PFSK-1 (cell line): ENCODE results near the gene CPLX1.

ENCODE experiments used
- FOXP2 ChIP-seq: optimal IDR thresholded peaks from 2 replicates; pipeline ENCODE3; 2011; ENCODE audit warnings: borderline replicate concordance, control low read depth, inconsistent platforms; ENCODE audit not compliant: insufficient read depth; ENCODE audit errors: extremely low read length, extremely low read depth
- POLR2AphosphoS5 ChIP-seq: IDR thresholded peaks from 2 replicates; pipeline ENCODE4 v1.6.1; 2012; ENCODE audit warnings: low read depth, mild to moderate bottlenecking, control low read depth, low read length, moderate library complexity
- SIN3A ChIP-seq: IDR thresholded peaks from 2 replicates; pipeline ENCODE4 v1.6.1; 2012; ENCODE audit warnings: mild to moderate bottlenecking, low read length, moderate library complexity, borderline replicate concordance; ENCODE audit not compliant: insufficient read depth
- TAF1 ChIP-seq: IDR thresholded peaks from 2 replicates; pipeline ENCODE4 v1.6.1; 2012; ENCODE audit warnings: low read length, control low read depth, borderline replicate concordance; ENCODE audit not compliant: insufficient read depth
- TF ChIP-seq, protein P1 (sequence below), 2 experiments: IDR thresholded peaks; 2 replicates each; pipeline versions ENCODE4 v1.6.1 to v1.8.0; 2011 to 2012; ENCODE audit warnings: low read depth in 2 of 2, low read length in 2 of 2, control low read depth in 1 of 2, inconsistent platforms in 1 of 2, mild to moderate bottlenecking in 1 of 2, moderate library complexity in 1 of 2; ENCODE audit not compliant: insufficient read depth in 1 of 2

The CPLX1 gene

DNA sequence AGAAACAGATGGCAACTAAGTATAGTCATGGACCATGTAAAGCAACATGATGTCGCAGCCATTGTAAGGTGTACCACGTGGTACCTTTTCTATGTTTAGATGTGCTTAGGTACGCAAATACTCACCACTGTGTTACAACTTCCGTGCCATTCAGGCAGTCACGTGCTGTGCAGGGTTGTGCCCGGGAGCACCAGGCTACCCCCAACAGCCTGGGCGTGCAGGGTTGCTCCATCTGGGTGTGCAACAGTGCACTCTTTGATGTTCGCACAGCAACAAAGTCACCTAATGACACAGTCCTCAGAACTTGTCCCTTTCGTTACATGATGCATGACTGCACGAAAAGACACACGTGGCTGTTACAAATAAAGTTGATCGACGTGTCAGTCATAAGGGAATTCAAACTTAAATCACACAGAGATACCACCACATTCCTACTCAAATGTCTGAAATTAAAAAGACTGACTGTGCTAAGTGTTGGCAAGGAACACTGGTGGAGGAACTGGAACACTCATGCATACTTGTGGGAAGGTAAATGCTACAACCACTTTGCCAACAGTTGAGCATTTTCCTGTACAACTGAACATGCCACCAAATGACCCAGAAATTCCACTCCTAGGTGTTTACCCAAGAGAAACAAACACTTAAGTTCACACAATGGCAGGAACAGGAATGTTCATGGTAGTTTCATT is 24.3 kb downstream of the CPLX1 start:
- TF ChIP-seq SIN3A = no peak
- TF ChIP-seq TAF1 = no peak
- no peak for TF ChIP-seq POLR2AphosphoS5
- TF ChIP-seq, protein P1, sequence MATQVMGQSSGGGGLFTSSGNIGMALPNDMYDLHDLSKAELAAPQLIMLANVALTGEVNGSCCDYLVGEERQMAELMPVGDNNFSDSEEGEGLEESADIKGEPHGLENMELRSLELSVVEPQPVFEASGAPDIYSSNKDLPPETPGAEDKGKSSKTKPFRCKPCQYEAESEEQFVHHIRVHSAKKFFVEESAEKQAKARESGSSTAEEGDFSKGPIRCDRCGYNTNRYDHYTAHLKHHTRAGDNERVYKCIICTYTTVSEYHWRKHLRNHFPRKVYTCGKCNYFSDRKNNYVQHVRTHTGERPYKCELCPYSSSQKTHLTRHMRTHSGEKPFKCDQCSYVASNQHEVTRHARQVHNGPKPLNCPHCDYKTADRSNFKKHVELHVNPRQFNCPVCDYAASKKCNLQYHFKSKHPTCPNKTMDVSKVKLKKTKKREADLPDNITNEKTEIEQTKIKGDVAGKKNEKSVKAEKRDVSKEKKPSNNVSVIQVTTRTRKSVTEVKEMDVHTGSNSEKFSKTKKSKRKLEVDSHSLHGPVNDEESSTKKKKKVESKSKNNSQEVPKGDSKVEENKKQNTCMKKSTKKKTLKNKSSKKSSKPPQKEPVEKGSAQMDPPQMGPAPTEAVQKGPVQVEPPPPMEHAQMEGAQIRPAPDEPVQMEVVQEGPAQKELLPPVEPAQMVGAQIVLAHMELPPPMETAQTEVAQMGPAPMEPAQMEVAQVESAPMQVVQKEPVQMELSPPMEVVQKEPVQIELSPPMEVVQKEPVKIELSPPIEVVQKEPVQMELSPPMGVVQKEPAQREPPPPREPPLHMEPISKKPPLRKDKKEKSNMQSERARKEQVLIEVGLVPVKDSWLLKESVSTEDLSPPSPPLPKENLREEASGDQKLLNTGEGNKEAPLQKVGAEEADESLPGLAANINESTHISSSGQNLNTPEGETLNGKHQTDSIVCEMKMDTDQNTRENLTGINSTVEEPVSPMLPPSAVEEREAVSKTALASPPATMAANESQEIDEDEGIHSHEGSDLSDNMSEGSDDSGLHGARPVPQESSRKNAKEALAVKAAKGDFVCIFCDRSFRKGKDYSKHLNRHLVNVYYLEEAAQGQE (IDR thresholded peaks at IDR 0.05; ENCODE audit: insufficient read depth in 1 of 2, low read depth in 2 of 2, low read length in 2 of 2) = no peak
- TF ChIP-seq FOXP2 = no peak

DNA sequence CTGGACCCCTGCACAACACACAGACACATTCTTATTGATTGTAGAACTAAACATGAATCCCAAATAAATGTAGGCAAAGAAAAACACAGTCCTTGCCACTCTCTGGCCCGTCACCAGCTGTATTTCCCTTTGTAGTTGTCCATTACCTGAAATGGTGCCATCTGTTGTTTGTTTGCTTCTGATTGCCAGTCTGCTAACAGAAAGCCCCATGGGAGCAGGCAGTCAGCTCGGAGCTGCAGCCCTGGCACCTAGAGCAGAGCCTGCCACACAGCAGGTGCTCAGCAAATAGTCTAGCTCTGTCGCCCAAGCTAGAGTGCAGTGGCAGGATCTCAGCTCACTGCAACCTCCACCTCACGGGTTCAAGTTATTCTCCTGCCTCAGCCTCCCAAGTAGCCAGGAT is 28.9 kb downstream of the CPLX1 start:
- no peak for TF ChIP-seq POLR2AphosphoS5
- no peak for TF ChIP-seq FOXP2
- TF ChIP-seq SIN3A = no peak
- TF ChIP-seq, protein P1 (IDR thresholded peaks at IDR 0.05; ENCODE audit: insufficient read depth in 1 of 2, low read depth in 2 of 2, low read length in 2 of 2) = no peak
- TF ChIP-seq TAF1 = no peak

GRCh38 chr4:796206-796605 is 29.7 kb downstream of the CPLX1 start:
- TF ChIP-seq, protein P1 (IDR thresholded peaks at IDR 0.05; ENCODE audit: insufficient read depth in 1 of 2, low read depth in 2 of 2, low read length in 2 of 2) = no peak
- TF ChIP-seq SIN3A = no peak
- TF ChIP-seq POLR2AphosphoS5 = no peak
- no peak for TF ChIP-seq FOXP2

DNA sequence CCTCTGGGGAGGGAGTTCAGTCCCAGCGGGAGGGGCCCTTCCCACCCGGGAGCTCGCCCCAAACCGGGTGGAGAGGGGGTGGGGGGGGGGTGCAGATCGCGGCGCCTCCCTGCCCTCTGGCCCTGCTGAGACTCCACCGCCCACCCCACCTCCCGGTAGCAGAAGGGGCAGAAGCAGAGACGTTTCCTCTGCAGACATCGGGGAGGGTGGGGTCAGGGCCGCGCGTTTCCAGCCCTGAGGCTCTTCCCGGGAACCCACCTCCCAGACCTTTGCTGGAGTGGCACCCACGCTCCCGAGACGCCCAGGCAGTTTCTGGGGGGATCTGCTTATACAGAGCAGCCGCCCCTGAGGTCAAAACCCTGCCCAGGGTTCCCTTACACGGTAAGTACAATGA is 30.2 kb downstream of the CPLX1 start:
- TF ChIP-seq, protein P1 (IDR thresholded peaks at IDR 0.05; ENCODE audit: insufficient read depth in 1 of 2, low read depth in 2 of 2, low read length in 2 of 2) = no peak
- TF ChIP-seq SIN3A (no peak), TAF1 (no peak), POLR2AphosphoS5 (no peak), FOXP2 (no peak)
